22Rv1 (cell line): ENCODE data around the gene CNR2.

Experiments used
- CTCF ChIP-seq: fragments of 450-650 bp; IDR thresholded peaks from 2 replicates; pipeline ENCODE4 v1.5.1; 2017; ENCODE audit warnings: mild to moderate bottlenecking
- ZFX ChIP-seq: fragments of 450-650 bp; IDR thresholded peaks from 2 replicates; pipeline ENCODE4 v1.6.1; 2017; ENCODE audit warnings: antibody characterized with exemption, borderline replicate concordance

GRCh38 chr1:23910553-23911246 is 2.5 kb downstream of the CNR2 start:
- TF ChIP-seq CTCF (no peak), ZFX (no peak)
